ENCODE results near the gene ALKBH5.

ALKBH5 gene

GRCh38 chr17:18248300-18248731, 64.7 kb downstream of the ALKBH5 start:
- Histone ChIP-seq H3K4me3 (replicated peaks; ENCODE audit: low read depth, low read length) (no peak overlapping the region), H3K27me3 (replicated peaks; ENCODE audit: control insufficient read depth, insufficient read depth, low read length) (no peaks in the 10 kb centered on the region), H3K36me3 (ENCODE audit: control insufficient read depth, insufficient read depth, low read length) (peaks cover 51% of the 10 kb centered on the region)
- no peak for DNase-seq (ENCODE audit: extremely low read depth, insufficient read length)
- TF ChIP-seq CTCF (IDR thresholded peaks at IDR 0.05; ENCODE audit: insufficient read depth, low read length, poor library complexity, severe bottlenecking) = peak; percentile 69

GRCh38 chr17:18248811-18249210, 65.2 kb downstream of the ALKBH5 start:
- H3K27me3 ChIP-seq (replicated peaks; ENCODE audit: control insufficient read depth, insufficient read depth, low read length) = no peaks in the 10 kb centered on the region
- peaks cover 52% of the 10 kb centered on the region for H3K36me3 ChIP-seq (ENCODE audit: control insufficient read depth, insufficient read depth, low read length)
- no peak for DNase-seq (ENCODE audit: extremely low read depth, insufficient read length)
- no peak for TF ChIP-seq CTCF (IDR thresholded peaks at IDR 0.05; ENCODE audit: insufficient read depth, low read length, poor library complexity, severe bottlenecking)
- H3K4me3 ChIP-seq (replicated peaks; ENCODE audit: low read depth, low read length) = no peak overlapping the region

GRCh38 chr17:18250259-18250658, 66.6 kb downstream of the ALKBH5 start:
- TF ChIP-seq CTCF (IDR thresholded peaks at IDR 0.05; ENCODE audit: insufficient read depth, low read length, poor library complexity, severe bottlenecking) = no peak
- peaks cover 51% of the 10 kb centered on the region for H3K36me3 ChIP-seq (ENCODE audit: control insufficient read depth, insufficient read depth, low read length)
- no peaks in the 10 kb centered on the region for H3K27me3 ChIP-seq (replicated peaks; ENCODE audit: control insufficient read depth, insufficient read depth, low read length)
- no peak overlapping the region for H3K4me3 ChIP-seq (replicated peaks; ENCODE audit: low read depth, low read length)
- no peak for DNase-seq (ENCODE audit: extremely low read depth, insufficient read length)

GRCh38 chr17:18250708-18251107, 67.1 kb downstream of the ALKBH5 start:
- no peak for DNase-seq (ENCODE audit: extremely low read depth, insufficient read length)
- no peak for TF ChIP-seq CTCF (IDR thresholded peaks at IDR 0.05; ENCODE audit: insufficient read depth, low read length, poor library complexity, severe bottlenecking)
- H3K27me3 ChIP-seq (replicated peaks; ENCODE audit: control insufficient read depth, insufficient read depth, low read length) = no peaks in the 10 kb centered on the region
- H3K4me3 ChIP-seq (replicated peaks; ENCODE audit: low read depth, low read length) = no peak overlapping the region
- H3K36me3 ChIP-seq (ENCODE audit: control insufficient read depth, insufficient read depth, low read length) = peaks cover 48% of the 10 kb centered on the region

GRCh38 chr17:18251204-18251603, 67.6 kb downstream of the ALKBH5 start:
- no peak for TF ChIP-seq CTCF (IDR thresholded peaks at IDR 0.05; ENCODE audit: insufficient read depth, low read length, poor library complexity, severe bottlenecking)
- H3K36me3 ChIP-seq (ENCODE audit: control insufficient read depth, insufficient read depth, low read length) = peaks cover 46% of the 10 kb centered on the region
- no peak for DNase-seq (ENCODE audit: extremely low read depth, insufficient read length)
- H3K4me3 ChIP-seq (replicated peaks; ENCODE audit: low read depth, low read length) = no peak overlapping the region
- H3K27me3 ChIP-seq (replicated peaks; ENCODE audit: control insufficient read depth, insufficient read depth, low read length) = no peaks in the 10 kb centered on the region

GRCh38 chr17:18252160-18252559, 68.5 kb downstream of the ALKBH5 start:
- DNase-seq (ENCODE audit: extremely low read depth, insufficient read length) = no peak
- Histone ChIP-seq H3K36me3 (ENCODE audit: control insufficient read depth, insufficient read depth, low read length) (peaks cover 44% of the 10 kb centered on the region), H3K4me3 (replicated peaks; ENCODE audit: low read depth, low read length) (no peak overlapping the region), H3K27me3 (replicated peaks; ENCODE audit: control insufficient read depth, insufficient read depth, low read length) (no peaks in the 10 kb centered on the region)
- no peak for TF ChIP-seq CTCF (IDR thresholded peaks at IDR 0.05; ENCODE audit: insufficient read depth, low read length, poor library complexity, severe bottlenecking)
